GDM1 (cell line): Measurements from ENCODE around the gene PTPRM.

ENCODE experiments used
- DNase-seq: peaks from one replicate; lab custom pipeline; 2025; lab: John Stamatoyannopoulos, UW

Gene PTPRM

DNA sequence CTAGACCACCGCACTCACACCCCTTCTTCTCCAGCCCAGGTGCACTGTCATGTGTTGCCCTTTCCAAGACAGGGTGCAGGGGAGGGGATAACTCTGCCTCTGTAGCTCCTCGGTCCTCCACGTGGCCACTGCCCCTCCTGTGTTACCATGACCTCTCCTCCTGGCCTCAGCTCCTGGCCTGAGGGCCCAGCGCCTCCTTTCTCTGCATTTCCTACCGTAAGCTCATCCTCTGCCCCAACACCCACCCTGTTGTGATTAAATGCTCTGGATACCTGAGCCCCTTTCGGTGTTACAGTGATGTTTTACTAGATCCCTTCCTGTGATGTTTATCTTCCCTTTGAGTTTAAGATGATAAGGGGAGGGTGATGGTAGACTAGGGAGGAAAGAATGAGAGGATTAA is 242.3 kb downstream of the PTPRM start:
- DNase-seq: no peak

DNA sequence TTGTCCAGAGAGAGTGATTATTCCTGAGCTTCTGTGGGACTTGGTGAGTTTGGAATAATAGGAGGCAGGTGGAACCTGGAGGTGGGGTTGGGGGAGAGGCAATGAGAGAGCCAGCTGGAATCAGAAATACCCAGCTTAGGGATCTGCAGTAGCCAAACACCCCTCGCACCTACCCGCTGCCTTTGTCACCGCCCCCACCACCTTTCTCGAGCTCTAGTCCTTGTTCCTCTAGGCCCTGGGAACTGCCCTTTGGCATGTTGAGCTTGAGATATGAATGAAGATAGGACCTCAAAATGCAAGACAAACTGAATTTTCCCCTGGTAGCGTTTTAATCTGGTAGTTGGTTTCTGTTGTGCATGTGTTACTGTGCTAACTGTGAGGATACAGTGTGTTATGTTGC is 242.9 kb downstream of the PTPRM start:
- no peak for DNase-seq

DNA sequence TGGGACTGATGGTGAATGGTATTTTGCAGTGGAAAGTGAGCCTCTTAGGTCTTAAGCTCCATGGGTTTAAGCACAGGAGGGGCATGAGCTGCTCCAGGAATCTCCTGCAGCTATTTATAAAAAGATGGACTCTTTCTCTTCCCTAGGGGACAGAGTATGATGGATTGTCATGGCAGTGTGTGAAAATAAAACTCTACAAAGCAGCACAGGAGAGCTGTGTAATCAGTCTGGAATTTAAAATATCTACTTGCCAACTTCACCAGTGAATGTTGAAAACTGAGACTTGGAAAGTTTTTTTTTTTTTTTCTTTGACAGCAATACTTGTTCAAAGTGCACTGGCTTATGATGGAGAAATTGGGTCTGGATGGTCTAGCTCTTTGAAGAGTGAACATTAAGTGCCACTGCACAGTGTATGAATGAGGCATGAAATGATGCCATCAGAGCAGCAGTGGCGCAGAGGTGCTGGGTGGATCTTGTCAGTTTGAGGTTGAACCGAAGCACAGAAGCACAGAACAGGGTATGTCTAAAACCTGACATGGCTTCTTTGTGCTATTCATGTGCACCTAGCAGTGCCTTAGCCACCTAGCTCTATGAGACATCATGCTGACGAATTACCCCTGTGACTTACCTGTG is 245.4 kb downstream of the PTPRM start:
- no peak for DNase-seq

DNA sequence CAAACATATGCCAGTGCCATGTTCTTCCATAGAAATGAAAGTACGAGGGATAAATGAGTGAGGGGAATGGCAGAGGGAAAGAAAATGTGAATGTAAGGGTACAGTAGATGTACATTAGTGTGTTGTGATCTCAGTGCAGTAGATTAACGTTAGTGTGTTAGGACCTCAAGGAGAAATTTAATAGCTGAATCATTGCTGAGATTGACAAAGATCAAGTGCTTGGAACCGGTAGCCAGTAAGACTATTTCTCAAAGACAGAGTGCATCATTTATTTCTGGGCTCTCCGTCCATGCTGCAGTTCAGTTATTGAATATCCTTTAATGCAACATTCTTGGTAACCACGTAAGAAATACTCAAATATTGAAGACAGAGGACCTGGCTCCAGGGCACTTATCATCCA is 246.0 kb downstream of the PTPRM start:
- DNase-seq: no peak

DNA sequence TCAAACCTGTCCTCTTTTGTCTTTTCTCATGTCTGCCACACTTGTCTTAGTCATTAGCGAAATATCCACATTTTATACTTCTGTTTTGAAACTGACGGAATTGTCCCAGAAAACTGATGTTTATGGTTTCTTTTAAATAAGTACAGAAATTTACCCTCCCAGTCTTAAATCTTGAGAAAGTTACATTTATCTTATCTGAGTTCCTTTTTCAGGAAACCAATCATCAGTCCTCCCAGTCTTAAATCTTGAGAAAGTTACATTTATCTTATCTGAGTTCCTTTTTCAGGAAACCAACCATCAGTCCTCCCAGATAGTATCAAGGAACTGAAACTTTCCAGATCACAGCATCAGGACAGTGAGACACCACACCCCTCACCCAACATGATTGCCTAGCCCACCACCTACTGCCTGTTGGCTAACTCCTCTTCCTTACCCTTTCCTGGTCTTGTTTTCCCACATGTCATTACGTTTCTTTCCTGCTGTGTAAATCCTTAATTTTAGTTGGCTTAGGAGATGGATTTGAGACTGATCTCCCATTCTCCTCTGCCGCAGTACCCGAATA is 247.7 kb downstream of the PTPRM start:
- DNase-seq: no peak

DNA sequence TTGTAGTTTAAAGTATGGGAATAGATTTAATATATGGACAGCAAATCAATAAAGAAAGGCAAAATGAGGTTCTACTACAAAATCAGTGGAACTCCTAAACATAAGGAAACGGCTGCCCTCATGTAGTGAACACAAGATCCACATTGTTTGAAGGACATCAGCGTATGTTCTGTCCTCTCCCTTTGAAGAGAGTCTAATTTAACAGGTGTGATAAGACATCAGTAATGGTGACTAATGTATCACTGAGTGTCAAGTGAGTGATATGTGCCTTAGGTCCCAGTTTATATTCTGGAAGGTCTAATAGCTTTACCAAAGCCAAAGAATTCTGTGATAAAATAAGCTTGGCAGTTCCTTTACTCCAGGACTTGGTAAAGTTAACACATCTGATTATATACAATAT is 248.7 kb downstream of the PTPRM start:
- DNase-seq: no peak

DNA sequence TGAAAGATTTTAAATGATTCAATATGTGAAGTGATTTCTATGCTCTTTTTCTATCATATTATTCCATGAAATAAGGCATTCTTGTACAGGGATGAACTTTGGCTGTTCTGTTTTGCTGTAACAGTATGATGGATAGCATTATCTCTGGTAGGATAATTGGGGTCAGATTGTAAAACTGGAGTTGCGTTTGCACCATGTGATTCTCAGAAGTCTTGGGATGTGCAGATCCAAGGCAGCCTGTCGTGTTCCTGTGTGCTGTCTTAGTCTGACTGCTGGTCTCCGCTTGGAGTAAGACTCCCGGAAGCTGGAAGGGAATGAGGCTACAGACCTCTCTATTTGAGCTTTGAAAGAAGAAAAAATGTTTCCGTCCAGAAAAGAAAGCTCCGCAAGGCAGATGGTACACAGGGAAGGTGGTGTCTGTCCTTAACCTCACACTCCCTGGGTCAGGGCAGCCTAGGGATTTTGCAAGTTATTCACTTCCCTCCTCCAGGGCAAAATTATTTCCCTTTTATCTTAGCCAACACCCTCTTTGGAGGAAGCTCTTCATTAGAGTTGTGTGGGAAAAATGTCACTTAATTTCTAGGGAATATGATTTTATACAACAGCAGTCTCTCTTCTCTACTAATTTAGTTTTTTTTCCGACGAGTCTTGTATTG is 250.6 kb downstream of the PTPRM start:
- no peak for DNase-seq

DNA sequence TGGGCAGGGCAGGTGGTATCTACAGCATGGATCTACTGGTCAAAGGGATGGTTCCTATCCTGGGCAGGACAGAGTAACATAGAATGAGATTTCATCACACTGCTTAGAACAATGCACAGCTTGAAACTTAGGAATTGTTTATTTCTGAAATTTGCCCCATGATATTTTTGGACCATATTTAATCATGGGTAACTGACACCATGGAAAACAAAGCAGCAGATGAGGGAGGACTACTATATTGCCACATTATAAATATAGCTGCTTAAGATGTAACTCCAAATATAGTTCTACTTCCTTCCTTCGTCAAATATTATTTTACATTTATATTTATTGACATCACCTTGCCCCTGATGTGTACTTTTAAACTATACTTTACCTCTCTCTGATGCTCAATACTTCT is 254.7 kb downstream of the PTPRM start:
- DNase-seq: no peak

DNA sequence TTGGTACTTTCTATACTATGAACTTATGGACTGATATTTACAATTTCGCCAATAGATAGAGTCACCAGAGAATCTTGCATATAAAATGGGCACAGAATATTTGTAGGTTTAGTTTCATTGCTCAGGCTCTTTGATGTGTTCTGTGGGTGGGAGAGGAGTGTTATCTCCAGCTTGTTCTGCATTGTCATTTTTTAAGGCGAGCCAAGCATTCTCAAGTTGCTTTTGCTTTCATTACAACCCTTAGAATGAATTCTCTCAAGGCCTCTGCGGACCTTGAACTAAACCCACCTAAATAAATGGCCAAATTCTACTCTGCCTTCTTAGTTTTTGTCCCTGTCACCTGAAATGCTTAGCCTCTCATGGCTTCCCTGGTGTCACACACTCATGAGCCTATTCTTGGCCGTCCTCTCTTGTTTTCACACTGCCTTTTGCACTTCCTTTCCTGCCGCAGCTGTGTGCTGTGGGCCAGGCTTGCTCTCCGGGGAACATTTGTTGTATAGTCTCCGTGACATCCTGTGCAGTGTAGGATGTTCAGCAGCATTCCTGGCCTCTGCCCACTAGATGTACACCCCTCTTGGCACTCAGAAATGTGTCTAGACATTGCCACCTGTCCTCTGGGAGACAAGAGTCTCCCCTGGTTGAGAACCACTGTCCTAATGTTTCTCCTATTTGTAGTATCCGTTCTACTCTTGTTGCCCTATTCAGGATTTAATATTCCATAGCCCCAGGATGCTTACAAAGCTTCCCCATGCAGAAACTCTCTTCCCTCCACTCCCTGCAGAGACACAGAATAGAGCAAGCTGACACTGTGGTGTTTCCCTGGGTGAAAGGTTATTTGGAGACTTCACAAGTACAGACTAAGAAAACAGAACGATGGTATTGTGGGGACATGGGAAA is 255.6 kb downstream of the PTPRM start:
- DNase-seq: peak; percentile 17

DNA sequence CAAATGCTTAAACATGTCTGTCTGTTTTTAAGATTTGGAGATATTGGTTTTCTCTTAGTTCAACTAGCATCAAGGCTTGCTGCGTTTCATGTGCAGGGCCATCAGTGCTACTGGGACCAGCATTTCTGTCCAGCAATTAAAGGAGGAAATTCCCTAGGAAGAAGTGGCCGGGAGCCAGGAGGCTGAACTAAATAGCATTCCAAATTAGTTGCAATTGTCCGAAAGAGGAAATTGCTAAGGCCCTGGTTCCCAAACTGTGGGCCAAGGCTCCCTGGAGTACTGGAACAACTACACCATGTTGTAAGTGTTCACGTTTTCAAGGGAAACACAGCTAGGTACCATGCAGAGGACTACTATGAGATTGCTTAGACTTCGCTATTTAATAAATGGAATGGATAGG is 257.9 kb downstream of the PTPRM start:
- DNase-seq: no peak

DNA sequence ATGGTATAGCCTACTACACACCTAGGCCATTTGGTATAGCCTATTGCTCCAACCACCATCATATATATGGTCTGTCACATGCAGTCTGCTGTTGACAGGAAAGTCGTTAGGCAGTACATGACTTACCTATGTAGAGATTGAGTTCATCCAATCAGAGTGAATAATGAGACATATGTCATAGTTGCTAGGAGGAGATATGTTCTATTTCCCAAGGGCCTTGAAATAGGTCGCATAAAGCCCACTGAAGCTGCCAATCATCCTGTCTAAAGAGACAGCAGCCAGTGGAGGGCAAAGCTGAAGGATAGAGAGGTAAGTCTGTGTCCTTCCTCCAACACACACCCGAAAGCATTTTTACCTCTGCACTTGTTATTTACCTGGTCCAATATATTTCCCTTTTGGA is 263.4 kb downstream of the PTPRM start:
- no peak for DNase-seq

DNA sequence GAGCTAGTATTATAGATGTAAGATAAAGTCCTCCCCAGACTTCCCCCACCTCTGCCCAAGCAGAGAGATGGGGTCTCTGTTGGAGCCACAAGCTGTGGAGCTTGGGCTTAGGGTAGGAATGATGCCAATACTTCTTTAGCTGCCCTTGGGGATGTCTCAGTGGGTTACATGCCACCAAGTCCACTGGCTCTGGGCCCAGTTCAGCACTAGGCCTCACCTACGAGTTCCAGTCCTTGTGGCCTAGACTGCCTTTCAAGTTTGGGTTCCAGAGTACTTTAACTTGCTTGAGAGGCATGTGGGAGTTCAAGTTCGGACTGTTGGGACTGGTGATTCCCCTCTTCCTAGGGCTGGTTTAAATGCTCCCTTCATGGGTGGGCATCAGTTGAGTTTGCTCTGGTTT is 272.4 kb downstream of the PTPRM start:
- DNase-seq: no peak

DNA sequence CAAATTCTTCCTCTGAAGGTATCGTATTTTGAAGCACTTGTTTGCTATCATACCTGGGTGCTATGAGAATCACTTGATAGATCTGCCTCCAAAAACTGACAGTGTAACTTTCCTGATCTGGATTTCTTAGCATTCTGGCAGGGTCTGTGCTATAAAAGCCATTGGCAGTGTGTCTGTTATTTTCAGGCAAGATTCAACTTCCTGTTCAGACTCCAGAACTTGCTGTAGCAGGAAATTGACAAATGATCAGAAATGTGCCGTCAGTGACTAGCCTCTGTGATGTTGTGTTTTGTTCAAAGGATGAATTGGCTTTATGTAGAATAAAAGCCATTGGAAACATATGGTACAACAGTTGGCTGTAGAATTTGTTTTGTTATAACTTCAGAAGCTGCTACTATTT is 273.3 kb downstream of the PTPRM start:
- peak; percentile 31 for DNase-seq

DNA sequence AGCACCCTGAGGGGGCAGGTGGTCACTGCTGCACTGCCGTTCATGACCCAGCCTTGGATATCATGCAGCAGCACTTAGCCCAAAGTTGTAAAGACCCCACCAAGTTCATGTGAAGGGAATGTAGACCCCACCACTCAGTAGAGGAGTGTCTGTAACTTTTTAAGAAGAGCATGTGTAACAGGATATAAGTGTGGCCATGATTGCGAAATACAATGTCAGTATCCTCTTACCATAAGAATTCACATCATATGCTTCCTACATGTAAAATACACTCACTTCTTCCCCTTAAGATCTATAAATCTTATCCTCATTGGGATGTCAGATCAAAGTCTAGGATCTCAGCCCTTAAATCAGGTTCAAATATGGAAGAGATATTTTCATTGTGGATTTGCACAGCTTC is 276.9 kb downstream of the PTPRM start:
- no peak for DNase-seq

DNA sequence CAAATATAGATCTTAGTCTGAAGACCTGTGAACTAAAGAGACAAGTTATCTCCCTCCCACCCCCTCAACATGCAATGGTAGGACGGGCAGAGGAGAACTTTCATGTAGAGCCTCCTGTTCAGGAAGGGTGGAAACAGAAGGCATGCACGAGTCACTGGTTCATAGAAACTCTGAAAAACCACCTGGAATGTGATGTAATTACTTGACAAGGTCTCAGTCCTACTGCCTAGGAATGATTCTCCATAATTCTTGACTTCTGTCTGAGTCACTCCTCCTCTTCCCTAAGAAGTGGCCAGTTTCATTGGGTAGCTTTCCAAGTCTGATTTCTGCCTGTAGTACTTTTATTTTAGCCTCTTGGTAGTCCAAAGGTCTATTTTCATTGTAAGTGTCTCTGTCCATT is 277.3 kb downstream of the PTPRM start:
- DNase-seq: no peak

DNA sequence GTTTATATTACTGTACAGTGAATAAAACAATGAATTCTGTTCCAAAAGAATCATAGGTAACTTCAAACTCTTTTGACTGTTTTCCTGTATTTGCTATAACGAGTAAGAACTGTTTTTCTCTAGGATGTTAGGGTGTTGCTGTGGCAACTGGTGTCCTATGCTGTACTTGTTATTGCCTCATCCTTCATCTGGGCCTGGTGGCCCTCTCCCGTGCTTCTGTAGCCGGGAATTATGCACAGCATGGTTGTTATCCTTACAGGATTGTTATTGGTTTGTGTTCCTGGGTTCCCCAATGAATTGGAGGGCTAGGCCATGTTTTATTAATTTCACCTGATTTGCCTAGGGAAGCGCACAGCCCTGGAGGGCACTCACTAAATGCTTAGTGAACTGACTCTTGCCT is 279.2 kb downstream of the PTPRM start:
- DNase-seq: no peak

DNA sequence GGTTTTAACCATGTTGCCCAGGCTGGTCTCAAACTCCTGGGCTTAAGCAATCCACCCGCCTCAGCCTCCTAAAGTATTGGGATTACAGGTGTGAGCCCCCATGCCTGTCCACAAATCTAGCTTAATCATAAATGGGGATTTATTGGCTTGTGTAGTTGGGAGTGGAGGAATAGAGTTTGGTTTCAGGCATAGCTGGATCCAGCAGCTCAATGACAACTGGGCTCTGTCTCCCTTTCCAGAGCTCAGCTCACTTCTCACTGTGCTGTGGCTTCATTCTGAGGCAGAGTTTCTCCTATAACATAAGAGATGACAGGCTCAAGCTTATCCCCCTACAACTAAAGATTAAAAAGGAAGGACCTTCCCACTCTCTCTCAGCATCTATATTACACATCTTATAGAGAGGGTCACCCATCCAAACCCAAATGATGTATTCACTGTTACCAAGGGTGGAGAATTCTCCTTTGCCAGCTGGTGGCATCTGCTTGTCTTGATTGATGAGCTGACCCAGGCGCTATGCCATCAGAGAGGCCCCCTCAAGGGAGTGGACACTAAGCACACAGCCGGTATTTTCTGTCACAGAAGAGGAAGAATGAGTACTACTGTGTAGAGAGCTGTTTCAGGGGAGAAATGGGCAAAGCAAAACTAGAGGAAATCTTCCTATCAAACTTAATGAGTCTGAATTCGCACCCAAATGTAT is 280.4 kb downstream of the PTPRM start:
- no peak for DNase-seq

DNA sequence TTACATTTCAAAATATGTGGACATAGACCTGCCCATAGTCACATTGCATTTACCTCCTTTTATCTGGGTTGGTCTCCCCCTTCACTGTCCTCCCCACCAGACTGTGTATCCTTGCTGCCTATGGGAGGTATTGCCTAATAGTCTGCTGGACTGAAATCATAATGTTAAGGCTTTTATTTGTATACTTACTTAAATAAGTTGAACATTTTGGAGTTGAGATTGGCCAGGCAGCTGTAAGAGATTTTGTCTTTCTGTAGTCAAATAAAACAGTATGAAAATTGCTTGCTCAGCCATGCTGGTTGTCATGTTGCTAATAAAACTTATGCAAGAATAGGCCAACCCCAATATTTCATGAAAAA is 280.9 kb downstream of the PTPRM start:
- DNase-seq: no peak

DNA sequence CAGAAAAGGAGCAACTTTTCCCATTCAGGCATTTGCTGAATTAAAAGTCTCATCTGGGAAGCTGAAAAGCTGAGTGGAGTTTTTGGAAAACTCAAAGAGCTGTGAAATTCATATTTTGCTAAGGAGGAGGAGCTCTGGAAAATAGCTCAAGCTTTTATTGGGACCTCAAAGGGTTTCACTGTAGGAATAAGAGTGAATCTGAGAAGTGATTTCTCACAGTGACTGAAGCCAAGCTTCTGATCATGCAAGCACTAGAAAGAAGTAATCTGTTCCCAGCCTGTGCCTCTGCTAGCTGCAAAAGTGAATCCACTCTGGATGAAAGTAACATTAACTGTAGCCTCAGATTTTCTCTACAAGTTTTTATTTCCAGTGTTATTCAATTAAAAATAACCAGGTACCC is 283.3 kb downstream of the PTPRM start:
- no peak for DNase-seq

DNA sequence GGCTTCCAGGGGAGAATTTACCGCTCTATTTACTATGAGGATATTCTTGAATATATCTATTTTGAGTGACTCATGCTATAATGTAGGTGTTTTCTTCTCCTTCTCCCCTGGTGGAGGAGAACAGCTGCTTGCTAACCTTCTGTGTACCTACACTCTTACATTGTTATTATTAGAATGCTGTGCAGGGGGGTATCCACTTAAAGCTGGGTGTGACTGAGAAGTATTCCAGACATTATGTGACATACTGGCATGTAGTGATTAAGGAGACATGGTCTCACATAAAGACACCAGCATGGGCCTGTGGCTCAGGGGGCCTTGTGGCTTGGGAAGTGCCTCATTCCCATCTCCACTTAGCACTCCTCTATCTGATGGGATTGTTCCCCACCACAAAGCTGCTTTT is 287.9 kb downstream of the PTPRM start:
- DNase-seq: no peak

DNA sequence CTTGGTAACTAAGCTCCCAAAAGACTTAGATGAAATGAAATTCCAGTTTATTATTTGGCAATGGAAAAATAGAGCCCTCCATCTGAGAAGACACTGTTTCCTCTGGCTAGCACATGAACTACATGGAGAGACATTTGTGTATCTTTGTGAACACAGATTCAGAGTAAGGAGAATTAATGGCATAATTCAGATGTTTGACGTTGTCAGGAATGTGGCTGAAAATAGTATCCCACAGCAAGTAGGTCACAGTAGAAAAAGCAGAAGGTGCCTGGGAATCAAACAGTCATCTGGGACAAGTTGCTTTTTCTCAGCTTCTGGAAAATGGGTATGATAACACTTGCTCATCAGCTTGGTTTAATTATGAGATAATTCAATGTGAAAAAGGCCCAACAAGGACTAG is 288.6 kb downstream of the PTPRM start:
- DNase-seq: no peak

DNA sequence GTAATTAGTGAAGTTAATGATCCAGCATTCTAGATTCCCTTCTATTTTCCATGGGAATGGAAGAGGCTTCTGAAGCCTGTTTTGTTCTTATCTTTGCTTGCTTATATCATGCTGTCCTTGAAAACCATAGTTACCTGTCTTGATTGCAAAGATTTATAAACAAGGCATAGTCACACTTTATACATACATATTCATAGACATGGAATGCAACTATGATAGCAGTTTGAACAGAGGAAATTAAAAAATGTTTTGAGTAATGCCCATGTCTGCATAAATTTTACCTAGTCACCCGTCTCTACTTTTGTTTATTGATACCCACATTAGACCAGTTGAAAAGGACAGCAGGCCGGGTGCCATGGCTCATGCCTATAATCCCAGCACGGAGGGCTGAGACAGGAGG is 289.0 kb downstream of the PTPRM start:
- DNase-seq: no peak
